Gastrocnemius medialis (tissue), 4 donors: Measurements from ENCODE around the gene OSBPL2. TPM values are rescaled to one million over a fixed set of nuclear protein-coding genes. Genes with fewer than 3 reads are reported as not detected.

Experiments used
- ATAC-seq, 2 donors: fragments of 150-250 bp; one replicate each; pipeline ENCODE4 v1.9.1; 2016
- DNase-seq, 2 donors: peaks; one replicate each; pipeline ENCODE4 v3.0.0-alpha.2; 2019
- H3K27ac ChIP-seq, 4 donors: fragments of 200-600 bp; sonication (generic); 1 replicate in 1 of 4; 2 replicates in 3 of 4; pipeline ENCODE4 v1.5.1; 2016 to 2018; ENCODE audit warnings: mild to moderate bottlenecking in 2 of 4, moderate library complexity in 1 of 4
- H3K27me3 ChIP-seq, 3 donors: fragments of 200-600 bp; sonication (generic) in 2 of 3; 1 replicate in 1 of 3; 2 replicates in 2 of 3; pipeline versions ENCODE4 v1.5.1 to v1.6.0; 2016 to 2019; ENCODE audit warnings: mild to moderate bottlenecking in 1 of 3, moderate library complexity in 1 of 3
- H3K36me3 ChIP-seq, 2 donors: fragments of 200-600 bp; sonication (generic) in 1 of 2; one replicate each; pipeline ENCODE4 v1.5.1; 2017 to 2018
- H3K4me1 ChIP-seq, 2 donors: fragments of 200-600 bp; sonication (generic) in 1 of 2; one replicate each; pipeline ENCODE4 v1.5.1; 2016 to 2017; ENCODE audit warnings: mild to moderate bottlenecking in 2 of 2
- H3K4me3 ChIP-seq, 4 donors: fragments of 200-600 bp; sonication (generic) in 3 of 4; 1 replicate in 1 of 4; 2 replicates in 3 of 4; pipeline ENCODE4 v1.5.1; 2016 to 2019; ENCODE audit warnings: mild to moderate bottlenecking in 2 of 4
- H3K9me3 ChIP-seq, 3 donors: fragments of 200-600 bp; sonication (generic) in 2 of 3; 1 replicate in 1 of 3; 2 replicates in 2 of 3; pipeline ENCODE4 v1.5.1; 2016 to 2019
- POLR2A ChIP-seq, 2 donors: fragments of 450-650 bp; IDR thresholded peaks; one replicate each; pipeline ENCODE4 v1.6.1; 2017; ENCODE audit warnings: antibody characterized with exemption in 2 of 2, mild to moderate bottlenecking in 2 of 2, moderate library complexity in 2 of 2
- in situ Hi-C, 4 donors: fragments of 200-750 bp; cut with MboI; loops; one replicate each; pipeline versions ENCODE4 v1.15.0 to v1.8.0; 2017; ENCODE audit warnings: low sequenced_read_pairs in 4 of 4
- intact Hi-C: fragments of 100-400 bp; cut with DNase I; formaldehyde crosslinking; loops from one replicate; pipeline ENCODE4 v1.15.1; 2023; ENCODE audit warnings: low total_unique reads
- total RNA-seq, 4 donors: library from RNA; depleted of rRNA; stranded (reverse); fragments of >200 nt; gene quantifications; one replicate each; pipeline versions ENCODE4 v1.1.0 to v1.2.3, GENCODE V29; 2016
- TF ChIP-seq, protein P1 (sequence below), 5 experiments: fragments of 450-650 bp in 3 of 5; fragments of 200-600 bp in 2 of 5; sonication (generic) in 2 of 5; IDR thresholded peaks in 4 of 5; conservative IDR thresholded peaks in 1 of 5; 1 replicate in 4 of 5; 2 replicates in 1 of 5; pipeline ENCODE4 v1.5.1; 2016 to 2019; ENCODE audit warnings: antibody characterized with exemption in 5 of 5, mild to moderate bottlenecking in 3 of 5, moderate library complexity in 3 of 5

OSBPL2 gene
- total RNA-seq, 4 donors from 2014 or later = 15.8 to 26.4 (median 19.6) TPM

- no peak for DNase-seq
- TF ChIP-seq POLR2A (IDR thresholded peaks at IDR 0.05) = no peak
- TF ChIP-seq, protein P1, sequence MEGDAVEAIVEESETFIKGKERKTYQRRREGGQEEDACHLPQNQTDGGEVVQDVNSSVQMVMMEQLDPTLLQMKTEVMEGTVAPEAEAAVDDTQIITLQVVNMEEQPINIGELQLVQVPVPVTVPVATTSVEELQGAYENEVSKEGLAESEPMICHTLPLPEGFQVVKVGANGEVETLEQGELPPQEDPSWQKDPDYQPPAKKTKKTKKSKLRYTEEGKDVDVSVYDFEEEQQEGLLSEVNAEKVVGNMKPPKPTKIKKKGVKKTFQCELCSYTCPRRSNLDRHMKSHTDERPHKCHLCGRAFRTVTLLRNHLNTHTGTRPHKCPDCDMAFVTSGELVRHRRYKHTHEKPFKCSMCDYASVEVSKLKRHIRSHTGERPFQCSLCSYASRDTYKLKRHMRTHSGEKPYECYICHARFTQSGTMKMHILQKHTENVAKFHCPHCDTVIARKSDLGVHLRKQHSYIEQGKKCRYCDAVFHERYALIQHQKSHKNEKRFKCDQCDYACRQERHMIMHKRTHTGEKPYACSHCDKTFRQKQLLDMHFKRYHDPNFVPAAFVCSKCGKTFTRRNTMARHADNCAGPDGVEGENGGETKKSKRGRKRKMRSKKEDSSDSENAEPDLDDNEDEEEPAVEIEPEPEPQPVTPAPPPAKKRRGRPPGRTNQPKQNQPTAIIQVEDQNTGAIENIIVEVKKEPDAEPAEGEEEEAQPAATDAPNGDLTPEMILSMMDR (IDR thresholded peaks at IDR 0.05 in 4 of 5, conservative IDR thresholded peaks at IDR 0.05 in 1 of 5) = no peak
- ATAC-seq = no peak
- in situ Hi-C loops = no loop called here
- Histone ChIP-seq H3K27ac (no peak overlapping the region), H3K36me3 (no peaks in the 10 kb centered on the region), H3K4me3 (no peak overlapping the region), H3K9me3 (no peaks in the 10 kb centered on the region), H3K4me1 (peaks cover 3 to 8% of the 10 kb centered on the region in 2 donors), H3K27me3 (peaks cover 29 to 32% (median 31%) of the 10 kb centered on the region in 3 donors)
- intact Hi-C loops = no loop called here
Measured at GRCh38 chr20:62224113-62224855, 14.0 kb upstream of the OSBPL2 start.

GRCh38 chr20:62225026-62225425 lies 13.3 kb upstream of the OSBPL2 start:
- intact Hi-C loops (no loop called here), in situ Hi-C loops (no loop called here)
- Histone ChIP-seq H3K9me3 (no peaks in the 10 kb centered on the region), H3K36me3 (no peaks in the 10 kb centered on the region), H3K4me3 (no peak overlapping the region), H3K27me3 (peaks cover 29 to 30% (median 29%) of the 10 kb centered on the region in 3 donors), H3K27ac (no peak overlapping the region), H3K4me1 (peaks cover 0 to 4% of the 10 kb centered on the region in 2 donors)
- TF ChIP-seq POLR2A (IDR thresholded peaks at IDR 0.05) = no peak
- TF ChIP-seq, protein P1 (IDR thresholded peaks at IDR 0.05 in 4 of 5, conservative IDR thresholded peaks at IDR 0.05 in 1 of 5) = no peak
- DNase-seq (no peak), ATAC-seq (no peak)

DNA sequence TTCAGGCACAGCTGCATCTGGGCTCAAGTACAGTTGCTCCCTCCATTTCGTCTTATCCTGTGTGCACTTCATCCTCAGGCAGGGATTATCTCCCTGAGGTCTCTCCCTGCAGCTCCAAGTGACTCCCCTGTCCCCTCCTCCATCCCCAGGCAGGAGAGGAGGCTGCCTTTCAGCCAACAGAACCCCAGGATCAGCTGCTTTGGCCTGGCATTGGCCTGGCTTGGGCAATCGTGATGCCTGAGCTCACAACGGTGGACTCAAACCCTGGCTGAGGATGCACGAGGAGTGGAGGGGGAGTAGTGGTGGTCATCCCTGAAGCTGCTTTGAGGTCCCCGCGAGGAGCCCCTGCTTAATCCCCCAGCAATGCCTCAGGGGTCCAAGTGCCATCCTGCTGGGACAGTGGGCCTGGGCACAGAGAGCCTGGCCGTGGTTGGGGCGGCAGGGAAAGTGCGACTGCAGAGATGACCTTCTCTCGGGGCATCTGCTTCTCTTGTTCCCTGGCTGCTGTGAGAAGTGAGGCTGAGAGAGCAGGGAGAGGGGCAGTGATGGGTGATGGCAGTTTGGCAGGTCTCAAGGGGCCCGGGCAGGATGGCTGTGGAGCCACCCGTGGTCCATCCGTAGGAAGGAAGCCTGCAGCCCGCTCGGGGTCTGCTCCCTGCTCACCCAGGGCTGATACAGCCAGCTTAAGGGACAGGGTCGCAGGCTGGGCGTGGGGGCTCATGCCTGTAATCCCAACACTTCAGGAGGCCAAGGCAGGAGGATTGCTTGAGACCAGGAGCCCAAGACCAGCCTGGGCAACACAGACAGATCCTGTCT lies 12.3 kb upstream of the OSBPL2 start:
- ATAC-seq = no peak
- TF ChIP-seq, protein P1 (IDR thresholded peaks at IDR 0.05 in 4 of 5, conservative IDR thresholded peaks at IDR 0.05 in 1 of 5) = no peak
- no peak for TF ChIP-seq POLR2A (IDR thresholded peaks at IDR 0.05)
- intact Hi-C loops = no loop called here
- Histone ChIP-seq H3K4me1 (no peaks in the 10 kb centered on the region), H3K36me3 (no peaks in the 10 kb centered on the region), H3K27me3 (peaks cover 21 to 23% (median 22%) of the 10 kb centered on the region in 3 donors), H3K27ac (no peak overlapping the region), H3K9me3 (no peaks in the 10 kb centered on the region), H3K4me3 (no peak overlapping the region)
- no peak for DNase-seq
- in situ Hi-C loops = no loop called here

GRCh38 chr20:62226707-62227590 lies 11.4 kb upstream of the OSBPL2 start:
- Histone ChIP-seq H3K27ac (no peak overlapping the region), H3K36me3 (no peaks in the 10 kb centered on the region), H3K4me3 (no peak overlapping the region), H3K9me3 (no peaks in the 10 kb centered on the region), H3K4me1 (no peaks in the 10 kb centered on the region), H3K27me3 (peaks cover 12 to 13% (median 13%) of the 10 kb centered on the region in 3 donors)
- ATAC-seq (no peak), DNase-seq (no peak)
- in situ Hi-C loops (no loop called here), intact Hi-C loops (no loop called here)
- TF ChIP-seq, protein P1 (IDR thresholded peaks at IDR 0.05 in 4 of 5, conservative IDR thresholded peaks at IDR 0.05 in 1 of 5) = no peak
- TF ChIP-seq POLR2A (IDR thresholded peaks at IDR 0.05) = no peak
